CD4-positive, alpha-beta memory T cell (primary cell): ENCODE measurements around the gene NEK10. TPM values are rescaled to one million over a fixed set of nuclear protein-coding genes. Genes with fewer than 3 reads are reported as not detected.

ENCODE experiments used
- CTCF ChIA-PET: fragments of 350-600 bp; sonication (Branson Sonifier 250); formaldehyde crosslinking; loops from one replicate; lab custom pipeline; 2021; ENCODE audit warnings: inconsistent platforms; ENCODE audit not compliant: partially characterized antibody; lab: Charles Lee
- POLR2A ChIA-PET: fragments of 350-600 bp; sonication (Branson Sonifier 250); formaldehyde crosslinking; loops from one replicate; lab custom pipeline; 2021; ENCODE audit not compliant: partially characterized antibody; lab: Charles Lee
- DNase-seq, 5 donors: peaks; one replicate each; pipeline versions ENCODE4 v3.0.0 to v3.0.0-alpha.2; 2020 to 2022; ENCODE audit warnings: mixed read lengths in 1 of 5
- H3K27ac ChIP-seq: one replicate; pipeline ENCODE4 v1.7.0; 2013; ENCODE audit warnings: low read depth, low read length
- H3K27me3 ChIP-seq: 2 replicates; pipeline ENCODE4 v1.7.0; 2013; ENCODE audit warnings: mild to moderate bottlenecking, low read length, moderate library complexity; ENCODE audit not compliant: insufficient read depth
- H3K36me3 ChIP-seq: 2 replicates; pipeline ENCODE4 v1.7.0; 2013; ENCODE audit warnings: mild to moderate bottlenecking, low read length, moderate library complexity; ENCODE audit not compliant: insufficient read depth
- H3K4me1 ChIP-seq: 2 replicates; pipeline ENCODE4 v1.7.0; 2013; ENCODE audit warnings: mild to moderate bottlenecking, low read length, moderate library complexity; ENCODE audit not compliant: insufficient read depth
- H3K4me3 ChIP-seq, 2 donors: one replicate each; pipeline ENCODE4 v1.7.0; 2013; ENCODE audit warnings: low read length in 2 of 2, mild to moderate bottlenecking in 1 of 2
- H3K9me3 ChIP-seq, 2 donors: one replicate each; pipeline ENCODE4 v1.7.0; 2013; ENCODE audit warnings: low read length in 2 of 2, control low read depth in 1 of 2; ENCODE audit not compliant: control insufficient read depth in 1 of 2
- H3K27ac Mint-ChIP-seq, 7 donors: one replicate each; pipeline ENCODE4 v1.8.0; 2020 to 2021; ENCODE audit warnings: mixed read lengths in 7 of 7, mild to moderate bottlenecking in 6 of 7, inconsistent platforms in 3 of 7, moderate library complexity in 3 of 7
- H3K27me3 Mint-ChIP-seq, 2 donors: one replicate each; pipeline ENCODE4 v1.8.0; 2020 to 2021; ENCODE audit warnings: mixed read lengths in 2 of 2
- H3K36me3 Mint-ChIP-seq, 2 donors: one replicate each; pipeline ENCODE4 v1.8.0; 2020 to 2021; ENCODE audit warnings: mixed read lengths in 2 of 2, inconsistent platforms in 1 of 2, mild to moderate bottlenecking in 1 of 2
- H3K4me1 Mint-ChIP-seq, 4 donors: one replicate each; pipeline ENCODE4 v1.8.0; 2020 to 2021; ENCODE audit warnings: mixed read lengths in 4 of 4, mild to moderate bottlenecking in 1 of 4
- H3K4me3 Mint-ChIP-seq, 8 donors: one replicate each; pipeline ENCODE4 v1.8.0; 2020 to 2021; ENCODE audit warnings: mixed read lengths in 8 of 8, mild to moderate bottlenecking in 7 of 8, moderate library complexity in 6 of 8, inconsistent platforms in 3 of 8
- H3K9me3 Mint-ChIP-seq, 8 donors: one replicate each; pipeline ENCODE4 v1.8.0; 2020 to 2021; ENCODE audit warnings: mixed read lengths in 8 of 8, mild to moderate bottlenecking in 5 of 8, inconsistent platforms in 3 of 8, moderate library complexity in 1 of 8
- intact Hi-C: fragments of 100-400 bp; cut with micrococcal nuclease; formaldehyde crosslinking; loops from one replicate; pipeline ENCODE4 v1.15.1; 2023
- polyA plus RNA-seq, 2 donors: library from polyadenylated mRNA; unstranded; fragments of 300-500 nt; fragmentation: Illumina TruSeq; gene quantifications; one replicate each; pipeline ENCODE4 v1.2.3, GENCODE V29; 2021
- total RNA-seq, 2 experiments: library from RNA; stranded (reverse); gene quantifications; one replicate each; pipeline ENCODE4 v1.2.3, GENCODE V29; 2021

NEK10 gene
- total and polyA plus RNA-seq, 4 experiments from 2014 or later = 0.10 to 2.7 (median 1.4) TPM; not detected in 1

DNA sequence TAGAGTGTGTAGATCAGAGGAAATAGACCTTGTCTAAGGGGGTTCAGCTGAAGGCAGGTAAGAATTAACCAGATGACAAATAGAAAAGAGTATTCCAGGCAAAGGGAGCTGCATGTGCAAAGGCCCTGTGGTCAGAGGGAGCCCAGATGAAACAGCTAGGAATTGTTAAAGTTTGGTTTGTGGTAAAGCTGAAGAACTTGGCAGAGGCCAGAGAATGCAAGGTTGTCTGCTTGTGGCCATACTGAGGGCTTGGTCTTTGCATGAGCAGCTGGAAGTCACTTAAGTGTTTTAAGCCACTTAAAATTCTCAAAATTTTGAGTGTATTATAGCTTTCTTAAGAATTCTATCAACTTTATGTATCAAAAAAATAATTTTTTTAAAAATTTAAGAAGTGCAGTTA is 116.5 kb downstream of the NEK10 start:
- H3K4me3 ChIP-seq = no peak overlapping the region
- POLR2A ChIA-PET = no interaction called here
- no peak overlapping the region for H3K27ac ChIP-seq
- no peaks in the 10 kb centered on the region for H3K27me3 ChIP-seq
- no peaks in the 10 kb centered on the region for H3K4me1 ChIP-seq
- Mint-ChIP-seq H3K27me3 (peaks cover 0 to 6% of the 10 kb centered on the region in 2 donors), H3K36me3 (peaks cover 0 to 6% of the 10 kb centered on the region in 2 donors), H3K4me3 (no peak overlapping the region), H3K9me3 (peaks cover 2 to 12% (median 6%) of the 10 kb centered on the region in 8 donors), H3K4me1 (no peaks in the 10 kb centered on the region), H3K27ac (no peak overlapping the region)
- intact Hi-C loops = no loop called here
- no peaks in the 10 kb centered on the region for H3K36me3 ChIP-seq
- CTCF ChIA-PET = interaction anchor here (1.2 kb wide), 1 partner anchor 118 kb away, joined by 4 read pairs; no protein-coding TSS in a partner anchor
- H3K9me3 ChIP-seq = no peaks in the 10 kb centered on the region
- no peak for DNase-seq

DNA sequence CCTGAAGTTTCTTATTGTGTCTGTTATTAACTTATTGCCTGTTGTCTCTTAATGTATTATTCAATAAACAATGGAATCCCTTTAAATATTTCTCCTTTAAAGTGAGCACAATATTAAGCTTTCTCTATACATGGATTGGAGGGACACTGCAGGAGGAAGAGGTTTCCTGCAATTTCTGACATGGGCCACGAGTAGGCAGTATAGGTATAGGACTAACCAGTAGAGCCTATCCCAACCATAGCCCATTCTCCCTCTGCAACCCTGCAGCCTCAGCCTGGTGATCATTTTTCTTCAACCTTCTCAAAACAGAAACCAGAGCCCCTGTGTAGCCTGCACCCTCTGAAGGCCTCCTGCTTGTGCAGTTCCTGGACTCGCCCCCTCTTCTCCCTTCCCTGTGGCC is 124.8 kb downstream of the NEK10 start:
- Mint-ChIP-seq H3K36me3 (peaks cover 3 to 5% of the 10 kb centered on the region in 2 donors), H3K27me3 (no peaks in the 10 kb centered on the region), H3K9me3 (peaks cover 3 to 18% (median 11%) of the 10 kb centered on the region in 8 donors), H3K27ac (no peak overlapping the region), H3K4me3 (no peak overlapping the region), H3K4me1 (no peaks in the 10 kb centered on the region)
- ChIA-PET POLR2A (no interaction called here), CTCF (interaction anchor here (1.3 kb wide), 1 partner anchor 9 kb away, joined by 3 read pairs; no protein-coding TSS in a partner anchor)
- Histone ChIP-seq H3K27ac (no peak overlapping the region), H3K9me3 (no peaks in the 10 kb centered on the region), H3K27me3 (no peaks in the 10 kb centered on the region), H3K36me3 (no peaks in the 10 kb centered on the region), H3K4me1 (no peaks in the 10 kb centered on the region), H3K4me3 (no peak overlapping the region)
- intact Hi-C loops = no loop called here
- DNase-seq = no peak

DNA sequence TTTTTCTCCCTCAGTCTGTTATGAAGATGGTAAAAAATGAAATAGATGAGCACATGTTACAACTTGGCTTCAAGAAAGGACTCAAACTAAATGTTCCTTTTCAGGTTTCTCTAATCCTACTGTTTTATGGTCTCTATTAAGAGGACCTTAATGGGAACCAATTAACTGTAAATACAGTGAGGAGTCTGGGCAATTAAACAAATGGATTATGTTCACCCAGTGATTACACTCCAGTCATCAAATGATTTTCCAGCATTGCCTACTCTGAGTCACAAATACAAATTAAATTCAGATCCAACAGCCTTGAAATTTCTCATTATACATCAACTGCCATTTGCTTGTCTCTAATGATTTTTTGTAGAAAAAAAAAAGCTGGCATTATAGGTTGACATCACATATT is 129.2 kb downstream of the NEK10 start:
- CTCF ChIA-PET = no interaction called here
- Histone ChIP-seq H3K9me3 (no peaks in the 10 kb centered on the region), H3K4me1 (no peaks in the 10 kb centered on the region), H3K27me3 (no peaks in the 10 kb centered on the region), H3K36me3 (no peaks in the 10 kb centered on the region), H3K4me3 (no peak overlapping the region), H3K27ac (no peak overlapping the region)
- H3K36me3 Mint-ChIP-seq = peaks cover 5 to 11% of the 10 kb centered on the region in 2 donors
- peaks cover 3 to 54% (median 43%) of the 10 kb centered on the region in 8 donors for H3K9me3 Mint-ChIP-seq
- no peaks in the 10 kb centered on the region for H3K4me1 Mint-ChIP-seq
- intact Hi-C loops = no loop called here
- POLR2A ChIA-PET = no interaction called here
- DNase-seq = no peak
- H3K27ac Mint-ChIP-seq = no peak overlapping the region
- no peak overlapping the region for H3K4me3 Mint-ChIP-seq
- no peaks in the 10 kb centered on the region for H3K27me3 Mint-ChIP-seq

DNA sequence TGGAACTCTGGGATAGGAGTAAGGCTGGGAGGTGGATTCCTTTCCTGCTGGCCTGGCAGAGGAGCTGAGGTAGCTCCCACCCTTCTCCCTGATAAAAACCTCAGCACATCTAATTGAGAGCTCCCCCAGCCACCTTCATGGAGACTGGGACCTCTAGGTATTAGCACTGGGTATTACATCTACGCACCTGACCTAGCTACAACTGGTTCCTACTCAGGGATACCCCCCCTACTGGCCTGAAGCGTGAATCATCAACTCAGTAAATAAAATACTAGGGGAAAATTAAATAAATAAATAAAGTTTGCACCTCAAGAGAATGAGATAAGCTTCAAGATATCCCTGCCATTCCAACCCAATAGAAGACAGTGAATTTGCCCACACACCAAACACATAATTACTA is 140.4 kb downstream of the NEK10 start:
- Mint-ChIP-seq H3K9me3 (peaks cover 8 to 39% (median 32%) of the 10 kb centered on the region in 8 donors), H3K4me1 (peaks cover 0 to 9% (median 0%) of the 10 kb centered on the region in 4 donors), H3K36me3 (peaks cover 0 to 6% of the 10 kb centered on the region in 2 donors), H3K27ac (no peak overlapping the region), H3K27me3 (no peaks in the 10 kb centered on the region), H3K4me3 (no peak overlapping the region)
- no peaks in the 10 kb centered on the region for H3K4me1 ChIP-seq
- no peak overlapping the region for H3K27ac ChIP-seq
- ChIA-PET POLR2A (no interaction called here), CTCF (no interaction called here)
- H3K9me3 ChIP-seq = no peaks in the 10 kb centered on the region
- DNase-seq = no peak
- no peak overlapping the region for H3K4me3 ChIP-seq
- H3K36me3 ChIP-seq = no peaks in the 10 kb centered on the region
- intact Hi-C loops = no loop called here
- H3K27me3 ChIP-seq = no peaks in the 10 kb centered on the region

DNA sequence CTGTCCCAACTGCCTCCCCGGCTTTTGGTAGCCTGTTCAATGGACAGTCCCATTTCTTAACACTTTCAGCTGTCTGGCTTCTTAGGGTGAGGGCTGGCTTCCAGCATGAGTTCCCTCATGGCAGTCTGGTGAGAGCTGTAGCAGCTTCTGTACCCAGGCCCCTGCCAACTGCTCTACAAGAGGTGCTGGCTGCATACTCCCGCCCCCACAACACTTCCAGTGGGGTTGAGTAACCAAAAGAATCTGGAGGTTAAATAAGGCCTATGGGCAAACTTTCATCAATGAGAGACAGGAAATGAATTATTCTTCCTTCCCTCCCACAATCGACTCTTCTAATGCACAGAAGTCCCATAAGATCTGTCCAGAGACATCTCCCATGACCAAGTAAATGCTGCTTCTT is 145.0 kb downstream of the NEK10 start:
- Histone ChIP-seq H3K36me3 (no peaks in the 10 kb centered on the region), H3K4me3 (no peak overlapping the region), H3K4me1 (no peaks in the 10 kb centered on the region), H3K9me3 (no peaks in the 10 kb centered on the region), H3K27me3 (no peaks in the 10 kb centered on the region), H3K27ac (no peak overlapping the region)
- Mint-ChIP-seq H3K4me3 (no peak overlapping the region), H3K27me3 (no peaks in the 10 kb centered on the region), H3K27ac (no peak overlapping the region), H3K9me3 (peaks cover 0 to 2% (median 0%) of the 10 kb centered on the region in 8 donors), H3K36me3 (no peaks in the 10 kb centered on the region), H3K4me1 (peaks cover 0 to 17% (median 7%) of the 10 kb centered on the region in 4 donors)
- ChIA-PET POLR2A (no interaction called here), CTCF (no interaction called here)
- DNase-seq = no peak
- intact Hi-C loops = no loop called here

DNA sequence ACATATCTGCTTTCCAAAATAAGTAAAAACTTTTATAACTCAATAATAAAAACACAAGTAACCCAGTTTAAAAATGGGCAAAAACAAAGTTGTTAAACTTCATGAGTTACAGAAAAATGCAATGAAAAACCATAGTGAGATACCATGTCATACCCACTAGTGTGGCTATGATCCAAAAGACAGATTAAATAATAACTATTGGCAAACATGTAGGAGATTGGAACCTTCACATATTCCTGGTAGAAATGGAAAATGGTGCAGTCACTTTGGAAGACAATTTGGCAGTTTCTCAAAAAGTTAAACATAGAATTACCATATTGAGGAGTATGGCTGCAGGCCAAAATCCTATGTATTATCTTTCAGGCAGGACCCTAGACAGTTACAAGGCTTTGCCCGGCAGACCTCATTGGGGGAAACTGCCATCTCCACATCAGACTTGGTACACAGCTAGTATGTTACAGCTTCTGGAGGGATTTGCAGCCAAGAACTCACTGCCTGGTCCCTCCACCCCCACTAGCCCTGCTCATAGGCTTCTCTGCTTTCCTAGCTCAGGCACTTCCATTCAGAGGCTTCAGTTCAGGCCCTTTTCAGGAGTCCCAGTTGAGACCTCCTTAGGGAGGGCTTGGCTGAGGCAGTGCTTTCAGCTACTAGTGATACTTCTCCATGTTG is 147.8 kb downstream of the NEK10 start:
- intact Hi-C loops = no loop called here
- Histone ChIP-seq H3K36me3 (no peaks in the 10 kb centered on the region), H3K27me3 (no peaks in the 10 kb centered on the region), H3K4me3 (no peak overlapping the region), H3K9me3 (no peaks in the 10 kb centered on the region), H3K27ac (no peak overlapping the region), H3K4me1 (no peaks in the 10 kb centered on the region)
- CTCF ChIA-PET = no interaction called here
- POLR2A ChIA-PET = no interaction called here
- H3K36me3 Mint-ChIP-seq = no peaks in the 10 kb centered on the region
- H3K27ac Mint-ChIP-seq = no peak overlapping the region
- peaks cover 0 to 2% (median 0%) of the 10 kb centered on the region in 8 donors for H3K9me3 Mint-ChIP-seq
- no peak for DNase-seq
- H3K4me3 Mint-ChIP-seq = no peak overlapping the region
- no peaks in the 10 kb centered on the region for H3K27me3 Mint-ChIP-seq
- peaks cover 0 to 17% (median 7%) of the 10 kb centered on the region in 4 donors for H3K4me1 Mint-ChIP-seq

DNA sequence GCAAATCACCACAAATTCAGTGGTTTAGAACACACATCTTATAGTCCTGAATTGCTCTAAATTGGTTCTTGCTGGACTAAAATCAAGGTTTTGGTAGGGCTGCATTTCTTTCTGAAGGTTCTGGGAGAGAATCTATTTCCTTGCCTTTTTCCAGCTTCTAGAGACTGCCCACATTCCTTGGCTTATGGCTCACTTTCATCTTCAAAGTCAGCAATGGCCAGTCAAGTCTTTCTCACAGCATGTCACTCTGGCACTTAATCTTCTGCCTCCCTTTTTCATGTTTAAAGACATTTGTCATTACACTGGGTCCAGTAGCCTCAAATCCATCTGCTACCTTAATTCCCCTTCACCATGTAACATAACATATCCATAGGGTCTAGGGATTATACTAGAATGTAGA is 149.0 kb downstream of the NEK10 start:
- no peak overlapping the region for H3K4me3 ChIP-seq
- Mint-ChIP-seq H3K36me3 (no peaks in the 10 kb centered on the region), H3K27me3 (no peaks in the 10 kb centered on the region), H3K4me1 (peaks cover 0 to 17% (median 7%) of the 10 kb centered on the region in 4 donors), H3K27ac (no peak overlapping the region), H3K9me3 (peaks cover 0 to 3% (median 0%) of the 10 kb centered on the region in 8 donors), H3K4me3 (no peak overlapping the region)
- H3K4me1 ChIP-seq = no peaks in the 10 kb centered on the region
- CTCF ChIA-PET = no interaction called here
- no peak overlapping the region for H3K27ac ChIP-seq
- POLR2A ChIA-PET = no interaction called here
- H3K36me3 ChIP-seq = no peaks in the 10 kb centered on the region
- no peaks in the 10 kb centered on the region for H3K9me3 ChIP-seq
- H3K27me3 ChIP-seq = no peaks in the 10 kb centered on the region
- DNase-seq = no peak
- intact Hi-C loops = no loop called here
